Karpas-422 (cell line): ENCODE measurements around the gene CCDC107. TPM values are rescaled to one million over a fixed set of nuclear protein-coding genes. Genes with fewer than 3 reads are reported as not detected.

Source experiments
- DNase-seq: peaks from one replicate; pipeline ENCODE4 v3.0.0-alpha.2; 2015
- H2AFZ ChIP-seq: fragments of 200-600 bp; sonication (generic); 2 replicates; pipeline ENCODE4 v1.6.1; 2014; ENCODE audit warnings: antibody characterized with exemption, low read length, mixed read lengths
- H3K27ac ChIP-seq: fragments of 200-600 bp; sonication (generic); 2 replicates; pipeline ENCODE4 v1.5.1; 2014; ENCODE audit warnings: mild to moderate bottlenecking, low read length, moderate library complexity
- H3K27me3 ChIP-seq: fragments of 200-600 bp; sonication (generic); 2 replicates; pipeline ENCODE4 v1.6.1; 2014; ENCODE audit warnings: low read length, mixed read lengths
- H3K36me3 ChIP-seq: fragments of 200-600 bp; sonication (generic); 2 replicates; pipeline ENCODE4 v1.6.1; 2014; ENCODE audit warnings: low read length, mixed read lengths; ENCODE audit not compliant: insufficient read depth
- H3K4me1 ChIP-seq: fragments of 200-600 bp; sonication (generic); 2 replicates; pipeline ENCODE4 v1.6.1; 2014; ENCODE audit warnings: mild to moderate bottlenecking, low read length, mixed read lengths
- H3K4me2 ChIP-seq: fragments of 200-600 bp; sonication (generic); 2 replicates; pipeline ENCODE4 v1.6.1; 2014; ENCODE audit warnings: low read length, low read depth, mild to moderate bottlenecking; ENCODE audit not compliant: poor library complexity, severe bottlenecking
- H3K4me3 ChIP-seq: fragments of 200-600 bp; sonication (generic); 2 replicates; pipeline ENCODE4 v1.5.1; 2014; ENCODE audit warnings: mild to moderate bottlenecking, antibody characterized with exemption, low read length, mixed read lengths
- H3K79me2 ChIP-seq: fragments of 200-600 bp; sonication (generic); 2 replicates; pipeline ENCODE4 v1.6.1; 2014; ENCODE audit warnings: mild to moderate bottlenecking, low read length, mixed read lengths
- H3K9ac ChIP-seq: fragments of 200-600 bp; sonication (generic); 2 replicates; pipeline ENCODE4 v1.6.0; 2014; ENCODE audit warnings: low read length
- H3K9me2 ChIP-seq: fragments of 200-600 bp; sonication (generic), shearing (Covaris generic); replicated peaks from 2 replicates; pipeline ENCODE4 v1.6.0; 2014; ENCODE audit warnings: mild to moderate bottlenecking, low read length, moderate library complexity; ENCODE audit not compliant: insufficient read depth
- H3K9me3 ChIP-seq: fragments of 300-700, 200-600 bp; sonication (generic); 2 replicates; pipeline ENCODE4 v1.6.1; 2014; ENCODE audit warnings: low read length, mixed read lengths
- H4K20me1 ChIP-seq: fragments of 200-600 bp; sonication (generic); 2 replicates; pipeline ENCODE4 v1.6.1; 2014; ENCODE audit warnings: mild to moderate bottlenecking, antibody characterized with exemption, low read length, low read depth; ENCODE audit not compliant: insufficient read depth
- total RNA-seq: library from RNA; depleted of rRNA; stranded (reverse); fragments of >200 nt; shearing (Covaris generic); gene quantifications from 2 replicates; pipeline ENCODE4 v1.2.3, GENCODE V29; 2014; ENCODE audit warnings: low replicate concordance

Gene CCDC107
- total RNA-seq, 1 experiment from 2014 or later: 13.2 TPM

- Histone ChIP-seq H3K27me3 (no peaks in the 10 kb centered on the region), H3K9me2 (no peaks in the 10 kb centered on the region), H3K4me3 (no peak overlapping the region), H3K27ac (no peak overlapping the region), H3K36me3 (peaks cover 14% of the 10 kb centered on the region; the same call in 1 of the 2 replicates), H2AFZ (no peak overlapping the region), H4K20me1 (no peaks in the 10 kb centered on the region), H3K9me3 (no peaks in the 10 kb centered on the region), H3K79me2 (peaks cover 32% of the 10 kb centered on the region), H3K9ac (no peak overlapping the region), H3K4me1 (peaks cover 39% of the 10 kb centered on the region), H3K4me2 (no peak overlapping the region)
- no peak for DNase-seq
Observed at GRCh38 chr9:35666549-35666948, 8.5 kb downstream of the CCDC107 start.

DNA sequence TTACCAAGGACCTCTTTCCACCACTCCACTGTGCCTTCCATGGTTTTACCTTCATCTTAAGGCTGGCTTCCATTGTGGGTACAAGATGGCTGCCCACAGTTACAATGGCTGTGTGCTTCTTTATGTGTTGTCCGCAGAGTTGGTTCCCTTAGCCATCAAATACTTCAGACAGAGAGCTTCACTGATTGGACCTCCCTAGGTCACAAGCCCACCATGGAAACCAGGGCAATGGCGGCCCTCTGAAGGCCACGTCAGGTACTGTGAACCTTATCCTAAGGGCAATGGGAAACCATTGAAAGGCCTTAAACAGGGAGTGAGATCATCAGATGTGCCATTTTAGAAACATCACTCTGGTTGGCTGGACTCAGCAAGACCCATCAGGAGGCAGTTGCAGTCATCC is 9.8 kb downstream of the CCDC107 start:
- Histone ChIP-seq H3K9ac (no peak overlapping the region), H3K4me3 (no peak overlapping the region), H3K9me3 (no peaks in the 10 kb centered on the region), H3K36me3 (peaks cover 3% of the 10 kb centered on the region; the same call in 1 of the 2 replicates), H3K9me2 (no peaks in the 10 kb centered on the region), H2AFZ (no peak overlapping the region), H3K4me1 (peaks cover 25% of the 10 kb centered on the region), H3K4me2 (no peak overlapping the region), H3K27me3 (no peaks in the 10 kb centered on the region), H3K79me2 (peaks cover 20% of the 10 kb centered on the region), H3K27ac (no peak overlapping the region), H4K20me1 (no peaks in the 10 kb centered on the region)
- no peak for DNase-seq

DNA sequence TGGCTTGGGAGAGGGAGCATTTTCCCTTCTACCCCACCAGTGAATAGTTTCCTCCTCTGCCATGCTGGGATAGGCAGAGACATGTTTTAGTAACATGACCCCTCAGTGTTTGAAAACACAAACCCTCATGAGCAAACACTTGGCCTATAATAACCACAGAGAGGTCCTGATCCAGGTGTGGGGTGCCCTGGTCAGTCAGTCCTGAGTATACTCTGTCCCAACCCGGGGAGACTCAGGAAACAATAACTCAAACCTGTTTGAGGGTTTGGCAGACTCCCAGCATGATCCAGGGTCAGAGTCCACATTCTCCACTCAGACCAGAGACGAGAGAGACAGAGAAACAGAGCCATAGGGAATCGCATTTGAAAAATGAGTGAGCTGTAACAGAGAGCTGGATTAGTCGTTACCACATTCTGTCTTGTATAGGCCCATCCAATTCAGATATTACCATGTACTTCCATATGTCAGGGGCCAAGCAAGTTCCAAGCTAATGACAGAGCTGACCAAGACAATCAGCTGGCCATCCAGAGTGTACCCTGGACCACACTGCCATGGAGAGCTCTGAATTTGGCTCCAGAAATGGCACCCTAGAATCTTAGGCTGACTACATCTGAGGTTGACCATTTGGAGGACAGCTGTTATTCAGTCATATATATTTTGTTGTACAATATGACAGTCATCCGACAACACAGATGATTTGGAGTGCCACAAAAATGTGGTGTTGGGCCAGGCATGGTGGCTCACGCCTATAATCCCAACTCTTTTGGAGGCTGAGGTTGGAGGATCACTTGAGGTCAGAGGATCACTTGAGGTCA is 11.4 kb downstream of the CCDC107 start:
- Histone ChIP-seq H3K9me3 (no peaks in the 10 kb centered on the region), H3K9ac (no peak overlapping the region), H4K20me1 (no peaks in the 10 kb centered on the region), H3K4me1 (peaks cover 21% of the 10 kb centered on the region), H3K79me2 (peaks cover 4% of the 10 kb centered on the region), H2AFZ (no peak overlapping the region), H3K27ac (no peak overlapping the region), H3K9me2 (no peaks in the 10 kb centered on the region), H3K27me3 (no peaks in the 10 kb centered on the region), H3K4me2 (no peak overlapping the region), H3K36me3 (no peaks in the 10 kb centered on the region), H3K4me3 (no peak overlapping the region)
- no peak for DNase-seq

DNA sequence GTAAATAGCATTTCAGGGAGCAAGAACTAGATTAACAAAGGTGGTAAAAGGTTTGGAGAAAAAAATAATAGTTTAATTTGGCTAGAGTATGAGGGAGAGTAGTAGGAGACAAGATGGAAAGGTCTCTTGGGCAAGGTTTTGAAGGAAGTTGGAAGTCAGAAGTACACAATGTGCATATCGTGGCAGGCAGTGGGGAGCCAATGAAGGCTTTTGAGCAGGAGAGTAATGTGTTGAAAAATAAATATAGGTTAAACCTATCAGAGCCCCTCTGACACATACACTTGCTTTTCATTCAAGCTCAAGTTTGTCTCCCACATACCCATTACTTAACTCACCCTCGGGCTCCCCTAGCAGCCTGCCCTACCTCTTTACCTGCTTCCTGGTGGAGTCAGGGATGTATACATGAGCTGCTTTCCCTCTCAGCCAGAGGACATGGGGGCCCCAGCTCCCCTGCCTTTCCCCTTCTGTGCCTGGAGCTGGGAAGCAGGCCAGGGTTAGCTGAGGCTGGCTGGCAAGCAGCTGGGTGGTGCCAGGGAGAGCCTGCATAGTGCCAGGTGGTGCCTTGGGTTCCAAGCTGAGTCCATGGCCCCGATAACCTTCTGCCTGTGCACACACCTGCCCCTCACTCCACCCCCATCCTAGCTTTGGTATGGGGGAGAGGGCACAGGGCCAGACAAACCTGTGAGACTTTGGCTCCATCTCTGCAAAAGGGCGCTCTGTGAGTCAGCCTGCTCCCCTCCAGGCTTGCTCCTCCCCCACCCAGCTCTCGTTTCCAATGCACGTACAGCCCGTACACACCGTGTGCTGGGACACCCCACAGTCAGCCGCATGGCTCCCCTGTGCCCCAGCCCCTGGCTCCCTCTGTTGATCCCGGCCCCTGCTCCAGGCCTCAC is 15.3 kb downstream of the CCDC107 start, which contains the start of gene CA9:
TSS of gene CA9 (plus strand) at position 797 of the 893 bp plus-strand sequence. CDS start at position 829, 32 bp downstream.
- Histone ChIP-seq H3K9ac (peak within 1 kb of the TSS; percentile 63), H3K9me2 (no peaks in the 10 kb centered on the region), H3K4me2 (peak within 1 kb of the TSS; percentile 60), H3K27me3 (no peaks in the 10 kb centered on the region), H3K9me3 (no peaks in the 10 kb centered on the region), H3K4me1 (peaks cover 12% of the 10 kb centered on the region), H3K27ac (no peak within 1 kb of the TSS), H3K4me3 (peak within 1 kb of the TSS; percentile 62; the same call in 1 of the 2 replicates), H3K79me2 (no peaks in the 10 kb centered on the region), H4K20me1 (no peaks in the 10 kb centered on the region), H2AFZ (peak within 1 kb of the TSS; percentile 22; the same call in 1 of the 2 replicates), H3K36me3 (no peaks in the 10 kb centered on the region)
- DNase-seq: no peak

- H3K79me2 ChIP-seq: no peaks in the 10 kb centered on the region
- H3K36me3 ChIP-seq: no peaks in the 10 kb centered on the region
- H3K9me3 ChIP-seq: no peaks in the 10 kb centered on the region
- no peaks in the 10 kb centered on the region for H3K27me3 ChIP-seq
- no peaks in the 10 kb centered on the region for H3K9me2 ChIP-seq
- H3K4me2 ChIP-seq: peak overlapping the region; percentile 60
- peak overlapping the region; percentile 62; the same call in 1 of the 2 replicates for H3K4me3 ChIP-seq
- DNase-seq: no peak
- H3K4me1 ChIP-seq: peaks cover 12% of the 10 kb centered on the region
- H2AFZ ChIP-seq: peak overlapping the region; percentile 22; the same call in 1 of the 2 replicates
- H3K9ac ChIP-seq: peak overlapping the region; percentile 63
- H4K20me1 ChIP-seq: no peaks in the 10 kb centered on the region
- no peak overlapping the region for H3K27ac ChIP-seq
Observed at GRCh38 chr9:35674025-35674361, 15.9 kb downstream of the CCDC107 start.

DNA sequence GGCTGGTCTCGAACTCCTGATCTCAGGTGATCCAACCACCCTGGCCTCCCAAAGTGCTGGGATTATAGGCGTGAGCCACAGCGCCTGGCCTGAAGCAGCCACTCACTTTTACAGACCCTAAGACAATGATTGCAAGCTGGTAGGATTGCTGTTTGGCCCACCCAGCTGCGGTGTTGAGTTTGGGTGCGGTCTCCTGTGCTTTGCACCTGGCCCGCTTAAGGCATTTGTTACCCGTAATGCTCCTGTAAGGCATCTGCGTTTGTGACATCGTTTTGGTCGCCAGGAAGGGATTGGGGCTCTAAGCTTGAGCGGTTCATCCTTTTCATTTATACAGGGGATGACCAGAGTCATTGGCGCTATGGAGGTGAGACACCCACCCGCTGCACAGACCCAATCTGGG is 17.1 kb downstream of the CCDC107 start:
- H3K9ac ChIP-seq: peak overlapping the region; percentile 37; the same call in 1 of the 2 replicates

GRCh38 chr9:35675732-35676392 is 17.8 kb downstream of the CCDC107 start:
- Histone ChIP-seq H3K36me3 (no peaks in the 10 kb centered on the region), H3K27me3 (no peaks in the 10 kb centered on the region), H3K9me2 (no peaks in the 10 kb centered on the region), H3K9me3 (no peaks in the 10 kb centered on the region), H3K79me2 (no peaks in the 10 kb centered on the region), H2AFZ (no peak overlapping the region), H3K9ac (no peak overlapping the region), H3K27ac (no peak overlapping the region), H4K20me1 (no peaks in the 10 kb centered on the region), H3K4me3 (no peak overlapping the region), H3K4me1 (peaks cover 22% of the 10 kb centered on the region), H3K4me2 (no peak overlapping the region)
- DNase-seq: no peak

More for the DNA sequence above, 17.1 kb downstream of the CCDC107 start:
- Histone ChIP-seq H3K27me3 (no peaks in the 10 kb centered on the region), H2AFZ (no peak overlapping the region), H4K20me1 (no peaks in the 10 kb centered on the region), H3K9me2 (no peaks in the 10 kb centered on the region), H3K36me3 (no peaks in the 10 kb centered on the region), H3K4me3 (no peak overlapping the region; the same call in 1 of the 2 replicates), H3K4me2 (no peak overlapping the region), H3K27ac (no peak overlapping the region), H3K79me2 (no peaks in the 10 kb centered on the region), H3K4me1 (peaks cover 16% of the 10 kb centered on the region), H3K9me3 (no peaks in the 10 kb centered on the region)
- DNase-seq: no peak
